Prostate gland (tissue), 2 donors: ENCODE results near the gene MRPL23.

Source experiments
- CTCF ChIP-seq, 4 experiments: fragments of 200-600 bp in 2 of 4; fragments of 450-650 bp in 2 of 4; sonication (generic) in 2 of 4; IDR thresholded peaks; 1 replicate in 3 of 4; 2 replicates in 1 of 4; pipeline ENCODE4 v1.5.1; 2016 to 2019; ENCODE audit warnings: antibody characterized with exemption in 4 of 4, mild to moderate bottlenecking in 2 of 4, moderate library complexity in 2 of 4
- POLR2A ChIP-seq: fragments of 450-650 bp; IDR thresholded peaks from one replicate; pipeline ENCODE4 v1.6.1; 2016; ENCODE audit warnings: antibody characterized with exemption, mild to moderate bottlenecking
- POLR2AphosphoS5 ChIP-seq: sonication (generic); formaldehyde crosslinking; IDR thresholded peaks from one replicate; pipeline ENCODE4 v1.6.1; 2017; ENCODE audit warnings: antibody characterized with exemption

- TF ChIP-seq POLR2AphosphoS5: no peak
- TF ChIP-seq CTCF (IDR thresholded peaks at IDR 0.05): no peak
- TF ChIP-seq POLR2A: no peak
These were observed 28.5 kb upstream of the MRPL23 start for GRCh38 chr11:1918436-1919315.
